Measurements from ENCODE around the gene LRMDA.

Gene LRMDA

GRCh38 chr10:75477680-75478079 lies 46.3 kb downstream of the LRMDA start:
- no peak for DNase-seq

- DNase-seq, result no peak
These were observed 49.0 kb downstream of the LRMDA start for GRCh38 chr10:75480374-75480773.

GRCh38 chr10:75483188-75483587 lies 51.8 kb downstream of the LRMDA start:
- no peak for DNase-seq

GRCh38 chr10:75484717-75485116 lies 53.3 kb downstream of the LRMDA start:
- DNase-seq, result no peak

- no peak for DNase-seq
These were observed 55.2 kb downstream of the LRMDA start for GRCh38 chr10:75486591-75486990.

- DNase-seq, result no peak
These were observed 55.8 kb downstream of the LRMDA start for GRCh38 chr10:75487087-75487754.

GRCh38 chr10:75487755-75488125 lies 56.3 kb downstream of the LRMDA start:
- DNase-seq, result no peak

- DNase-seq, result no peak
These were observed 60.9 kb downstream of the LRMDA start for GRCh38 chr10:75492173-75492925.

GRCh38 chr10:75493464-75493863 lies 62.0 kb downstream of the LRMDA start:
- DNase-seq, result no peak

- DNase-seq, result no peak
These were observed 64.2 kb downstream of the LRMDA start for GRCh38 chr10:75495434-75496190.

- no peak for DNase-seq
These were observed 64.8 kb downstream of the LRMDA start for GRCh38 chr10:75496191-75496567.

- DNase-seq, result no peak
These were observed 66.8 kb downstream of the LRMDA start for GRCh38 chr10:75497997-75498883.

- no peak for DNase-seq
These were observed 67.5 kb downstream of the LRMDA start for GRCh38 chr10:75498884-75499350.

- no peak for DNase-seq
These were observed 68.2 kb downstream of the LRMDA start for GRCh38 chr10:75499556-75500160.

GRCh38 chr10:75502389-75502788 lies 71.0 kb downstream of the LRMDA start:
- no peak for DNase-seq

GRCh38 chr10:75502838-75503237 lies 71.4 kb downstream of the LRMDA start:
- DNase-seq, result no peak

- DNase-seq, result no peak
These were observed 73.9 kb downstream of the LRMDA start for GRCh38 chr10:75505293-75505692.

GRCh38 chr10:75505840-75506506 lies 74.5 kb downstream of the LRMDA start:
- no peak for DNase-seq

- peak; percentile 6 for DNase-seq
These were observed 75.5 kb downstream of the LRMDA start for GRCh38 chr10:75506930-75507329.

- DNase-seq, result no peak
These were observed 76.0 kb downstream of the LRMDA start for GRCh38 chr10:75507469-75507868.

GRCh38 chr10:75508239-75508813 lies 76.9 kb downstream of the LRMDA start:
- DNase-seq, result no peak

Measured in NCI-H187 treated with DMSO at 0.1 percent for 48 hours (cell line).